Upper lobe of left lung (tissue), 6 donors: Measurements from ENCODE around the gene CYP27C1. TPM values are rescaled to one million over a fixed set of nuclear protein-coding genes. Genes with fewer than 3 reads are reported as not detected.

Experiments
- ATAC-seq, 2 donors: fragments of 200-7000 bp; cut with Tn5 transposase; one replicate each; pipeline ENCODE4 v1.9.1; 2022; ENCODE audit warnings: mild to moderate bottlenecking in 2 of 2, moderate library complexity in 2 of 2; ENCODE audit not compliant: low FRiP score in 2 of 2
- DNase-seq, 2 donors: peaks; one replicate each; pipeline ENCODE4 v3.0.0-alpha.2; 2019 to 2020
- H3K27ac ChIP-seq, 4 donors: fragments of 200-600 bp; sonication (generic); one replicate each; pipeline ENCODE4 v1.5.1; 2016 to 2019
- H3K27me3 ChIP-seq, 4 donors: fragments of 200-600 bp; sonication (generic); one replicate each; pipeline ENCODE4 v1.5.1; 2017 to 2019
- H3K36me3 ChIP-seq, 4 donors: fragments of 200-600 bp; sonication (generic); one replicate each; pipeline ENCODE4 v1.5.1; 2016 to 2019
- H3K4me1 ChIP-seq, 4 donors: fragments of 200-600 bp; sonication (generic); one replicate each; pipeline ENCODE4 v1.5.1; 2018 to 2019
- H3K4me3 ChIP-seq, 4 donors: fragments of 200-600 bp; sonication (generic); one replicate each; pipeline ENCODE4 v1.5.1; 2017 to 2019; ENCODE audit warnings: mild to moderate bottlenecking in 2 of 4, moderate library complexity in 1 of 4
- H3K9me3 ChIP-seq, 4 donors: fragments of 200-600 bp; sonication (generic); one replicate each; pipeline ENCODE4 v1.5.1; 2018 to 2019
- EP300 ChIP-seq, 4 donors: sonication (generic); formaldehyde crosslinking; IDR thresholded peaks; one replicate each; pipeline ENCODE4 v1.5.1; 2017; ENCODE audit warnings: antibody characterized with exemption in 4 of 4, control low read depth in 2 of 4
- POLR2A ChIP-seq, 4 donors: fragments of 450-650 bp; IDR thresholded peaks; one replicate each; pipeline ENCODE4 v1.5.1; 2016 to 2017; ENCODE audit warnings: antibody characterized with exemption in 4 of 4, mild to moderate bottlenecking in 2 of 4
- POLR2AphosphoS5 ChIP-seq, 2 donors: sonication (generic); formaldehyde crosslinking; IDR thresholded peaks; one replicate each; pipeline ENCODE4 v1.5.1; 2017; ENCODE audit warnings: antibody characterized with exemption in 2 of 2
- WGBS, 2 donors: methylation state at CpG; one replicate each; pipeline ENCODE4 v1.1.5; 2017 to 2018; 5-methylcytosine and 5-hydroxymethylcytosine counted together
- total RNA-seq, 6 donors: library from RNA; depleted of rRNA in 4 of 6; stranded (reverse); fragments of >200 nt in 4 of 6; gene quantifications; one replicate each; pipeline versions ENCODE4 v1.1.0 to v1.2.1, GENCODE V29; 2016 to 2021
- TF ChIP-seq, protein P1 (sequence below), 6 experiments: fragments of 450-650 bp in 4 of 6; fragments of 200-600 bp in 2 of 6; sonication (generic) in 2 of 6; IDR thresholded peaks; one replicate each; pipeline ENCODE4 v1.5.1; 2016 to 2019; ENCODE audit warnings: antibody characterized with exemption in 6 of 6
- donor health status: DM: no; HTN: no; CAD: no; lungs with moderate emphysema.
- donor health status: DM: no; HTN: yes; CAD: no; lungs with severe emphysema.

CYP27C1 gene
- total RNA-seq, 6 donors from 2014 or later: 0.11 to 0.39 (median 0.14) TPM; not detected in 2

DNA sequence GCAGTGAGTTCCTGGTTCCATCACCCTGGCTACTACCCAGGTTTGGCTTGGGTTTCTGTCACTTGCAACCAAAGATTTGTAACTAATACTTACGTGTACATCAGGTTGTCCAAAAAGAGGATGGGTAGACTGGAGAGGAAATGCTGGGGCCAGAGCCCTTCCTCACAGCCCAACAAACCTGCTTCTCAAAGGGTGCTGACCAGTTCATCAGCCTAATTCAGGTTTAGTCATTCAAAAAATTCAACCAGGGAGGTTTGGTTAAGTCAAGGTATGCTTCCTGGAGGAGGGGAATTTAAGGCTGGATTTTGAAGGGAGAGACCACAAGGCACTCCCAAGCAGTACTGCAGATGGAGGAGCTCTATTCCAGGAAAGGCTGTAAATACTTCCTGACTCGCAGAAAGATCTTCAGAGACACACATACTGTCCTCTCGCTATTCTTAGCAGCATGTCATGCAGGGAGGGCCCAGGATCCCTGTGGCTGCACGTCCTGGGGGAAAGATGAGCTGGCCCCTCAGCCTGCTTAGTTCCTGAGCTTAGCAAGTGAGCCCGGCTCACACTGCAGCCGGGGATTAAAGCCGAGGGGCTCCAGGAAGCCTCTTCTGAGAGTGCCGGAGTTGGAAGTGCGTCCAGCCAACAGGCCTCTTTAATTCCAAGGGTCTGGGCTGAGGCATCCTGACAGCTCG is 73.1 kb downstream of the CYP27C1 start:
- Histone ChIP-seq H3K27ac (no peak overlapping the region), H3K27me3 (no peaks in the 10 kb centered on the region), H3K9me3 (no peaks in the 10 kb centered on the region), H3K4me3 (no peak overlapping the region), H3K36me3 (no peaks in the 10 kb centered on the region), H3K4me1 (peaks cover 0 to 3% (median 0%) of the 10 kb centered on the region in 4 donors)
- TF ChIP-seq, protein P1, sequence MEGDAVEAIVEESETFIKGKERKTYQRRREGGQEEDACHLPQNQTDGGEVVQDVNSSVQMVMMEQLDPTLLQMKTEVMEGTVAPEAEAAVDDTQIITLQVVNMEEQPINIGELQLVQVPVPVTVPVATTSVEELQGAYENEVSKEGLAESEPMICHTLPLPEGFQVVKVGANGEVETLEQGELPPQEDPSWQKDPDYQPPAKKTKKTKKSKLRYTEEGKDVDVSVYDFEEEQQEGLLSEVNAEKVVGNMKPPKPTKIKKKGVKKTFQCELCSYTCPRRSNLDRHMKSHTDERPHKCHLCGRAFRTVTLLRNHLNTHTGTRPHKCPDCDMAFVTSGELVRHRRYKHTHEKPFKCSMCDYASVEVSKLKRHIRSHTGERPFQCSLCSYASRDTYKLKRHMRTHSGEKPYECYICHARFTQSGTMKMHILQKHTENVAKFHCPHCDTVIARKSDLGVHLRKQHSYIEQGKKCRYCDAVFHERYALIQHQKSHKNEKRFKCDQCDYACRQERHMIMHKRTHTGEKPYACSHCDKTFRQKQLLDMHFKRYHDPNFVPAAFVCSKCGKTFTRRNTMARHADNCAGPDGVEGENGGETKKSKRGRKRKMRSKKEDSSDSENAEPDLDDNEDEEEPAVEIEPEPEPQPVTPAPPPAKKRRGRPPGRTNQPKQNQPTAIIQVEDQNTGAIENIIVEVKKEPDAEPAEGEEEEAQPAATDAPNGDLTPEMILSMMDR (IDR thresholded peaks at IDR 0.05): no peak
- no peak for TF ChIP-seq POLR2AphosphoS5 (IDR thresholded peaks at IDR 0.05)
- no peak for TF ChIP-seq POLR2A (IDR thresholded peaks at IDR 0.05)
- TF ChIP-seq EP300 (IDR thresholded peaks at IDR 0.05): no peak
- no peak for ATAC-seq
- WGBS, 2 donors: 85 to 92% methylated on average over 7 to 8 of the region's 10 CpGs
- no peak for DNase-seq

DNA sequence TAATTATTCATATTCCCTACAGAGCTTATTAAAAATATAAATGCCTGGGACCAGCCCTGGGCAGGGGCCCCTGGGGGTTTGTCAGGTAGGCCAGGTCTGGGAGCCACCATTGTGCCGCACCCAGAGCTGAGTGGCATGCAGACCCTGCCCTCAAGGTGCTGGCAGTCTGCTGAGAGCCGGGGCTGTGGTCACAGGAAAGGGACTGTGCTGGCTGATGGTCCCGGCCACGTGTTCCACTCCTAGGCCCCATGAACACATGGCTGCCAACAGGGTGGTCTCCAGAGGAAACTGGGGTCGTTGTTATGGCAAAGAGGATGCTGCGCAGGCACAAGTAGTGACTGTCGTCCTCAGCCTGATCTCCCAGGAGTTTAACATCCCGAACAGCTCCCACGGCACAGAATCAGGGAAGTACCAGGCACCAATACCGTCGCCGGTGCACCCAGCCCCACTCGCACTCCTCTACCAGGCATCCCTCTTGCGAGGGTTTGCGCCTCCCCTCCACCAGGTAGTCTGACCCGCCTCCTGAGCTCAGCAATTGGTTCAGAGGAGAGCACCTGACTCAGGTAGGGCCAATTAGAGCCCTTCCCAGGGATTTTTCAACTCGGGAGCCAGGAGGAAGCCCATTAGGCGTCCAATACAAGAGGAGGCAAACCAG is 73.9 kb downstream of the CYP27C1 start:
- H3K4me1 ChIP-seq: peaks cover 0 to 3% (median 0%) of the 10 kb centered on the region in 4 donors
- H3K27me3 ChIP-seq: no peaks in the 10 kb centered on the region
- TF ChIP-seq EP300 (IDR thresholded peaks at IDR 0.05) (no peak), POLR2A (IDR thresholded peaks at IDR 0.05) (no peak), POLR2AphosphoS5 (IDR thresholded peaks at IDR 0.05) (no peak)
- TF ChIP-seq, protein P1 (IDR thresholded peaks at IDR 0.05): no peak
- ATAC-seq: peak in 1 of 2 donors; percentile 19
- H3K27ac ChIP-seq: no peak overlapping the region
- no peak for DNase-seq
- H3K4me3 ChIP-seq: no peak overlapping the region
- H3K9me3 ChIP-seq: no peaks in the 10 kb centered on the region
- WGBS, 2 donors: 87 to 91% methylated on average over 14 to 18 of the region's 18 CpGs
- no peaks in the 10 kb centered on the region for H3K36me3 ChIP-seq

DNA sequence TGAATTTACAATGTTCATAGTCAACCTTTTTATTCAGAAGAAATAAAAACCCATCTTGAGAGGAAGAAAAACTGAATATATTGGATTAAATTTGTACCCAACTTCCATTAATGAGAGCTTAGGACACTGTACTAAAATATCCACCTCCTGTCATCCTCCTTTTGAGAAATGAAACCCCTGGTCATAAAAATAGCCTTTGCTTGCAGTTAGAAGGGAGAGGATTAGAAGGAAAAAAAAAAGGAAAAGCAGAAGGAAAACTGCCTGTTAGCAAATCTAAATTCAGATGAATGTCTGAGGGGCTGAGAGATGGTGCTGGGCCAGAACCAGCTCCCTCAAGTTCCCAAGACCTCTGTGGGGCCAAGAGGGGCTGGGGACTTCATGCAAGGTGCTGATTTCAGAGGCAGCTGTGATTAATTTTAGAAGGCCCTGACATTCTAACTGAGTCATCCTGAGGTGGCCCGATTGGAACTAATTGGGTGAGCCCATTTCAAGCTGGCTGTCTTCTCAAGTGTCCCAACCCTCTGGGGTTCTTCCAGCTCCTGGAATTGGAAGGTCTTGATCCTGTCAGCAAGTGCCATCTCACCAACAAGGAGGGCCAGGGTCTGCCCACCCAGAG is 74.7 kb downstream of the CYP27C1 start:
- H3K9me3 ChIP-seq: no peaks in the 10 kb centered on the region
- no peak overlapping the region for H3K4me3 ChIP-seq
- H3K36me3 ChIP-seq: no peaks in the 10 kb centered on the region
- TF ChIP-seq EP300 (IDR thresholded peaks at IDR 0.05) (no peak), POLR2AphosphoS5 (IDR thresholded peaks at IDR 0.05) (no peak), POLR2A (IDR thresholded peaks at IDR 0.05) (no peak)
- TF ChIP-seq, protein P1 (IDR thresholded peaks at IDR 0.05): no peak
- H3K27ac ChIP-seq: no peak overlapping the region
- ATAC-seq: peak in 1 of 2 donors; percentile 6
- DNase-seq: no peak
- peaks cover 0 to 3% (median 0%) of the 10 kb centered on the region in 4 donors for H3K4me1 ChIP-seq
- 67 to 76% methylated on average over 1 of the region's 1 CpG for WGBS, 2 donors
- no peaks in the 10 kb centered on the region for H3K27me3 ChIP-seq

DNA sequence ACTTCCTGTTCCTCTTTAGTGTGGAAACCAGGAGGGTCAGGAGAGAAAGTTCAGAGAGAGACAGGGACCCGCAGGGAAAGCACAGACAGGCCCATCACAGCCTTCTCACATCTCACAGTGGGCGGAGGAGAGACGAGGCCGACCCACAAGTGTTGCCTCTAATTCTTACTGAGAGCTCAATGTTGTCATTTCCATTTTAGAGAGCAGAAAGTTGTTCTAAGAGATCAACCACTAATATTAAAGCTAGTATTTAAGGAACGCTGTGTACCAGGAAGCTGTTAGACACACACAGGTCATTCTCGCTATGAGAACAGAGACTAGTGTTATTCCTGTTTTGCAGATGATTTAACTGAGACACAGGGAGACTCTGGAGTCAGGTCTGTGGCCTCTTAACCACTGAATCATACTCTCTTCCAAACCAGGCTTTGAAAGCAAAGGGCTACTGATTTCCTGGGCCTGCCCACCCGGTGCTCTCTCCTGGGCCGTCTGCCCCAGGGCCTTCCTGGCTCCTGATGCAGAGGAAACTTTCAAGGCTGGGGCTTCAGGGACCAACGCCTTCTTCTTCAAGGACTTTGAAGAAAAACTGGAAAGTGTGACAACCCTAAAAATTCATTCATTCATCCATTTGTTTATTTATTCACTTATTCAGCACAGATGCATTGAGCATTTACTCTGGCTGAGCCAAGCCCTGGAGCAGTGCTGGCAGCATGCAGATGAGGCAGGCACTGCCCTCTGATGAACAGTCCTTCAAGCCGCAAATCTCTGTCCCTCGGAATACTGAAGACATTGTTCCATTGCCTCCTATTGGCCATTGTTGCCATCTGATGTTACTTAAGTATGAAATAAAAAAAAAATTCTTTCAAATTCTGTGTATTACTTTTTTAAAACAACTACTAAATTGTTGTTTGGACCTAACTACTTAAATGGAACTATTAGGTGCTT is 76.0 kb downstream of the CYP27C1 start:
- Histone ChIP-seq H3K9me3 (no peaks in the 10 kb centered on the region), H3K36me3 (no peaks in the 10 kb centered on the region), H3K4me1 (peaks cover 0 to 3% (median 0%) of the 10 kb centered on the region in 4 donors), H3K27ac (peak overlapping the region in 1 of 4 donors; percentile 23), H3K4me3 (no peak overlapping the region), H3K27me3 (no peaks in the 10 kb centered on the region)
- WGBS, 2 donors: 66 to 72% methylated on average over 11 of the region's 11 CpGs
- DNase-seq: no peak
- no peak for TF ChIP-seq POLR2A (IDR thresholded peaks at IDR 0.05)
- no peak for TF ChIP-seq POLR2AphosphoS5 (IDR thresholded peaks at IDR 0.05)
- TF ChIP-seq EP300 (IDR thresholded peaks at IDR 0.05): no peak
- TF ChIP-seq, protein P1 (IDR thresholded peaks at IDR 0.05): no peak
- peak in 1 of 2 donors; percentile 53 for ATAC-seq
